ENCODE results near the gene PTPRT.

Gene PTPRT

GRCh38 chr20:42595625-42596024 lies 594.1 kb downstream of the PTPRT start:
- no peak for DNase-seq

- no peak for DNase-seq
These were observed 595.0 kb downstream of the PTPRT start for GRCh38 chr20:42594659-42595058.

DNA sequence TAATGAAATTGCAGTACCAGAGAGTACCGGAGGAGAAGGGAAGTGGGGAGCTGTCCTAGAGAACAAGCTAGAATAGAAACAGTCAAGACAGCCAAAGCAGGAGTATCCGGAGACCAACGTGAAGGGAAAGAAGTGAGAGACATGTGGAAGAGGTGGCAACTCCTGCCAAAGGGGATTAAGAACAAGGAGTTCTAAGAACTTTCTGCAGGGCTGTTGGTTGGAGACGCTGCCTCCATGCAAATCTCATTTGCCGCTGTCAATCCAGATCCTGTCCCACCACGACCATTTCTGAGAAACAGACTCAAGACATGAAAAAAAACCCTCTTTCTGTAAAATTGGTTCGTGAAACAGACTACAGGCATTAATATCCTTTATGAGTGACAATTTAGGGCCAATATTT lies 595.7 kb downstream of the PTPRT start:
- no peak for DNase-seq

GRCh38 chr20:42589976-42590639 lies 599.6 kb downstream of the PTPRT start:
- DNase-seq: no peak

DNA sequence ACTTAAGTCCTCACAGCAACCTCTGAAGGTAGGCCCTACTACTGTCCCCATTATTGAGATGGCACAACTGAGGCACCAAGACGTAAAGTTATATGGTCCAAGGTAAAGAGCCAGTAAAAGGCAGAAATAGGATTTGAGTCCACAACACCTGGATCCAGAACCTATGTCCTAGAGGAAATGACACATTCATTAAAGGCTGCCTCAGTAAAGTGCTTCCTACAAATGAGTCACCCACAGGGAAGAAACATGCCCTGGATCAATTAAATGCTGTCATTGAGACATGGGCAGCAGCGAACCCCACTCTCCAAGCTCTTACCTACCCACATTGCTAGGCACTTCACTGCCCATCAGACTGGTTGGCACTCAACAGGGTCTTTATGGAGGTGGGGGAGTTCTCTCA lies 600.9 kb downstream of the PTPRT start:
- DNase-seq: no peak

- DNase-seq: no peak
These were observed 602.3 kb downstream of the PTPRT start for GRCh38 chr20:42587427-42587826.

GRCh38 chr20:42581311-42581710 lies 608.4 kb downstream of the PTPRT start:
- DNase-seq: no peak

DNA sequence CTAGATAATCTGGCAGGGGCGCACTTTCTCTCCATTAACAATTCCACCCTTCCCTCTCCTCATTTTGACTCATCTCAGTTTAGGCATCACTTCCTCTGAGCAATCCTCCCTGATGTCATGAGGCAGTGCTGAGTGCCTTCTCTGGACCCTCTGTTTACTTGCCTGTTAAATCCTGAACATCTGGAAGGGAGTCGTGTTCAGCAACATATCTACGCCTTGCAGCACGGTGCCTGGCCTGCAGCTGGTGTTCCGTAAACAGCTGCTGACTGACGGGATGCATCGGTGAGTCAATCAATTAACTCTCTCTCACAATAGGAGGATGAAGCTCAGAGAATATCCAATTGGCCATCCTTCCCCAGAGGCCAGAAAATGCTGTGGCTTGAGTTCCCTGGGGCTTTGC lies 613.5 kb downstream of the PTPRT start:
- DNase-seq: no peak

- DNase-seq: no peak
These were observed 617.2 kb downstream of the PTPRT start for GRCh38 chr20:42572320-42573016.

DNA sequence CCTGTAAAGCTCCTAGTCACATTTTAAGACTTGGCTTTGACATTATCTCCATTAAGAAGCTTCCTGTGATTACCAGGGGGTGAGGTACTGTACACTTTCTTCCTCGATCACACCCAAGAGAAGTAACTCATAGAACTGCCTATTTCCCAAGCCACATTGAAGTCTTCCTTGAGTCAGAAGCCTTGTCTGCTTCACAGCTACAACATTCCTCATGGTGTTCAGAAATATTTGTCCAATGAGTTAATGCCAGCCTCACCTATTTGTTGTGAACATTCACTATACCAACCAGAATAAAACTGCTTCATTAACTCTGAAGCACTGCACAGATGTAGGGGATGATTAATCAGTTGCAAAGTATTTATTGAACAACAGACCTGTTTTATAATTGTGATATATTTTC lies 622.3 kb downstream of the PTPRT start:
- DNase-seq: no peak

- no peak for DNase-seq
These were observed 624.3 kb downstream of the PTPRT start for GRCh38 chr20:42565235-42565995.

- no peak for DNase-seq
These were observed 630.0 kb downstream of the PTPRT start for GRCh38 chr20:42559665-42560064.

DNA sequence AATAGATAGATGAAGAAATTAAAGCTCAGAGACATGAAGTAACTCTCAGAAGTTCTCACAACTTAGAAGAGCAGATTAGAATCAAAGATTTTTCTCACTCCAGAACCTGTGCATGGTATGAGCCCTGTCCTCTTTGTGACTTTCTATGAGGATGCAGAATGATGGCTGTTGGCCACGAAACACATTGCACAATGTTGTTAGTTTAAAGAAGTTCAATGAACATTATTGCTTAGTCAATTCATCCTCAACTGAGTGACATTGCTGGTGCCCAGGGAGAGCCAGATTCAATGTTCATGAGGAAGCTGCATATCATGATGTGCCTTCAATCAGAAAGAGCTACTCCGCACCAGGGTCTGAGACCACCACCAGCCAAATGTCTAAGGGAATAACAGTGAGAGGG lies 633.1 kb downstream of the PTPRT start:
- no peak for DNase-seq

GRCh38 chr20:42553374-42553773 lies 636.3 kb downstream of the PTPRT start:
- no peak for DNase-seq

DNA sequence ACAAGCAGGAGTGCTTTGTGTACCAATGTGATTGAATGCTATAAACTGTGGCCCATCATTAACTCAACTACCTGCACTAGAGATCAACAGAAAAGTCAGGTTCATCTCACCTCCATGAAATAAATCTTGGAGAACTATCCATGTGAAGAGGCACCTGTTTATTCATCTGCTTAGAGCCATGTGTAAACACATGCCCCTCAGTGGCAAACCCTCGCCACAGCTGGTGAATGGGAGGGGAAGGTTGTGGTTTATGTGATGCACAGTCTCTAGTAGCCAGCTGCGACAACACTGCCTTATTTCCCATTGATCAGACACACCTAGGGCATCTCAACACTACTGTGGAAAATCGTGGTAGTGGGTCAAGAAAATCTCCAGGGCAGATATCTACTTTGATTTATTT lies 640.2 kb downstream of the PTPRT start:
- DNase-seq: no peak

DNA sequence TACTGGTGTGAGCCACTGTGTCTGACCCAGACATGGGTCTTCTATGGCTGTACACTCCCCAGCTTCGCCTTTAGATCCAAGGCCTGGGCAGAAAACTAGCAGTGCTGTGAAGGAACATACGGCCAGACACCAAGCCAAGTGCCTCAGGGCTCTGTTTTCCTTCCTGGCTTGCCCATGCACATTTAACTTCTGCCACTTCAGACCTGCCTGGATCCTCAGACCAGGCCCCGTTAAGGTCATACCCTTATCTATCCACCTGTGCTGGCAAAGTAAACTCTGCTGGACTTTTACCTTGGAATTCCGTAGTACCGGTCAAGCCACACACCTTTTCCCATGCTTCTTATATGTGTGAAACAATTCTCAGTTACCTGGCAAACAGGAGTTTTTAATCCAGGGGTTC lies 644.8 kb downstream of the PTPRT start:
- DNase-seq: no peak

DNA sequence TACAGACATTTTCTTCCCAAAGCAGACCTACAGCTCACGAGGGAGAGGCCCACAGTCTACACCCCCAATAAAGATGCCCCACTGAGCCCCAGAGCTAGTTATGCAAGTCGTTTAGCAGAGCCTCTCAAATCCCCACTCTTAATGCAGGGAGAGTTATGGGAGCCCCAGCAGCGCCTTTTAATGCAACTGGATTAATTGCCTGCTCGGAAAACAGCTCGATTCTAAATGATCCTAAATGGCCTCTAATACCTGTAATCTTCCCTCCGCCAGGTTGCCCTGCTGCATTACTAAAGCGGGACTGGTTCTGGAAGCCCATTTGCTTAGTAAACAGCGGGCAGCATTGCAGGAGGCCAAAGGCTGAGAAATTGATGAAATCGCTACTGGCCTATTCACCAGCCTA lies 656.9 kb downstream of the PTPRT start:
- no peak for DNase-seq

GRCh38 chr20:42531508-42531961 lies 658.2 kb downstream of the PTPRT start:
- no peak for DNase-seq

DNA sequence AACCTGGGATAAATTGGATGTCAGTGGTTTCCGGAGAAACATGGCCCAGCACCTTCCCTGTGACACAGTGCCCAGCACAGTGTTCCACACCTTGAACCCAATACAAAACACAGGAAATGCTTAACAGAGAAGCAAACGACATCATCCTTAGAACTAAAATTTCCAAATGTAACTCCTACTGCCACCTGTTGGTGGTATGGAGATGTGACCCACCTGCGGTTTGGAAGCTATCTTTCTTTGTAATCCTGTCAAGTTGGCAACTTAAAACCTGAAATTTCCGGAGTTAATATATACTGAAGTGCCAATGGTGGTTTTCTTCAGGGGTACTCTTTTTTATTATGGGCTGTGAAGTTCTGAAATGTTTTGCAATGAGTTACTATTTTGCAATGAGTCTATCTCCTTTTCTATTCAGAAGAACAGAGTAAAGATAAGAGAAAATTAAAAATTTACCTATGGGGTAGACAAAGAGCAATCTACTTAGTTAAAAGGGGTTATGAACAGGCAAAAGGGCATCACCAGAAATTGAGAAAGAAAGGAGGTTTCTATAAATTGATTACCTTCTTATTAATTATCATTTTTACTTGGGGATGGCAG lies 658.8 kb downstream of the PTPRT start:
- peak in 1 of 2 donors; percentile 7 for DNase-seq

- no peak for DNase-seq
These were observed 659.5 kb downstream of the PTPRT start for GRCh38 chr20:42530191-42530590.

GRCh38 chr20:42524058-42524457 lies 665.6 kb downstream of the PTPRT start:
- no peak for DNase-seq

- DNase-seq: no peak
These were observed 673.0 kb downstream of the PTPRT start for GRCh38 chr20:42516692-42517091.

GRCh38 chr20:42510686-42511085 lies 679.0 kb downstream of the PTPRT start:
- no peak for DNase-seq

- no peak for DNase-seq
These were observed 681.8 kb downstream of the PTPRT start for GRCh38 chr20:42507874-42508273.

Data from CD4-positive, alpha-beta T cell treated with Interleukin-1 beta for 1 hour (primary cell).